Measurements from ENCODE around the gene PIEZO1. TPM values are rescaled to one million over a fixed set of nuclear protein-coding genes. Genes with fewer than 3 reads are reported as not detected.

Gene PIEZO1
- total and polyA plus RNA-seq, 8 donors, result 16.3 to 255 (median 31.8) TPM

- H3K9me3 ChIP-seq, result no peaks in the 10 kb centered on the region
- no peaks in the 10 kb centered on the region for H3K27me3 ChIP-seq
- no peak for TF ChIP-seq CTCF (IDR thresholded peaks at IDR 0.05)
- H3K36me3 ChIP-seq, result no peaks in the 10 kb centered on the region
- ATAC-seq, result no peak
- H3K4me1 ChIP-seq, result peaks cover 0 to 17% (median 5%) of the 10 kb centered on the region in 3 donors
- no peak overlapping the region for H3K27ac ChIP-seq
- FAIRE-seq, result no peak
- 93 to 97% methylated on average over 3 of the region's 3 CpGs for WGBS, 2 donors
- no peak for DNase-seq
- H3K4me3 ChIP-seq, result no peak overlapping the region
- intact Hi-C loops (cut with DNase I), result no loop called here
Measured at GRCh38 chr16:88665570-88665969, 119.5 kb downstream of the PIEZO1 start.

Small RNAs within 50 kb of the gene (microRNA-seq; reads per million reads assigned to microRNA genes)
- gene MIR4722, result 0 reads per million in 2 donors

Other genes with a start within 250 kb of the PIEZO1 start
- gene ZC3H18, start 214.8 kb downstream of the PIEZO1 start, total RNA-seq, result 10 to 100 TPM; 12.2 to 19.6 (median 16.6) TPM
- 10 to 100 TPM; 19.1 to 27.6 TPM for gene ZC3H18, start 214.8 kb downstream of the PIEZO1 start, polyA plus RNA-seq
- not detected for gene IL17C, start 146.6 kb downstream of the PIEZO1 start, total RNA-seq
- gene IL17C, start 146.6 kb downstream of the PIEZO1 start, polyA plus RNA-seq, result under 1 TPM in 1 of 2 donors, not detected in 1; 0.14 TPM
- gene CYBA, start 134.2 kb downstream of the PIEZO1 start, total RNA-seq, result 100 to 1,000 TPM in 2 of 6 donors, 10 to 100 TPM in 4; 38.0 to 135 (median 58.8) TPM
- 10 to 100 TPM; 63.3 to 85.9 TPM for gene CYBA, start 134.2 kb downstream of the PIEZO1 start, polyA plus RNA-seq
- 10 to 100 TPM; 12.7 to 20.7 (median 15.3) TPM for gene MVD, start 122.1 kb downstream of the PIEZO1 start, total RNA-seq
- gene MVD, start 122.1 kb downstream of the PIEZO1 start, polyA plus RNA-seq, result 10 to 100 TPM; 41.8 to 46.6 TPM
- 1 to 10 TPM in 1 of 6 donors, under 1 TPM in 5; 0.19 to 1.9 (median 0.69) TPM for gene SNAI3, start 98.7 kb downstream of the PIEZO1 start, total RNA-seq
- gene SNAI3, start 98.7 kb downstream of the PIEZO1 start, polyA plus RNA-seq, result 1 to 10 TPM in 1 of 2 donors, under 1 TPM in 1; 0.72 to 1.2 TPM
- 10 to 100 TPM in 4 of 6 donors, 1 to 10 TPM in 2; 9.7 to 18.0 (median 10.9) TPM for gene RNF166, start 78.8 kb downstream of the PIEZO1 start, total RNA-seq
- 10 to 100 TPM; 23.4 to 40.9 TPM for gene RNF166, start 78.8 kb downstream of the PIEZO1 start, polyA plus RNA-seq
- 10 to 100 TPM in 3 of 6 donors, 1 to 10 TPM in 3; 8.1 to 13.3 (median 10.0) TPM for gene CTU2, start 78.7 kb downstream of the PIEZO1 start, total RNA-seq
- gene CTU2, start 78.7 kb downstream of the PIEZO1 start, polyA plus RNA-seq, result 10 to 100 TPM; 20.3 to 21.9 TPM
- gene CDT1, start 18.6 kb upstream of the PIEZO1 start, total RNA-seq, result 1 to 10 TPM in 4 of 6 donors, under 1 TPM in 2; 0.12 to 1.8 (median 1.4) TPM
- gene CDT1, start 18.6 kb upstream of the PIEZO1 start, polyA plus RNA-seq, result under 1 TPM; 0.30 to 0.35 TPM
- 10 to 100 TPM; 38.8 to 85.4 (median 61.6) TPM for gene APRT, start 26.7 kb upstream of the PIEZO1 start, total RNA-seq
- 10 to 100 TPM; 82.7 to 88.2 TPM for gene APRT, start 26.7 kb upstream of the PIEZO1 start, polyA plus RNA-seq
- gene GALNS, start 71.7 kb upstream of the PIEZO1 start, total RNA-seq, result 10 to 100 TPM in 2 of 6 donors, 1 to 10 TPM in 4; 5.7 to 19.2 (median 7.2) TPM
- 10 to 100 TPM; 18.0 to 26.1 TPM for gene GALNS, start 71.7 kb upstream of the PIEZO1 start, polyA plus RNA-seq
- gene TRAPPC2L, start 71.9 kb upstream of the PIEZO1 start, total RNA-seq, result 10 to 100 TPM; 16.0 to 35.5 (median 23.0) TPM
- 10 to 100 TPM; 49.2 to 55.2 TPM for gene TRAPPC2L, start 71.9 kb upstream of the PIEZO1 start, polyA plus RNA-seq
- gene PABPN1L, start 81.4 kb upstream of the PIEZO1 start, total RNA-seq, result under 1 TPM in 3 of 6 donors, not detected in 3; 0.23 to 0.35 (median 0.24) TPM
- gene PABPN1L, start 81.4 kb upstream of the PIEZO1 start, polyA plus RNA-seq, result under 1 TPM; 0.63 to 0.65 TPM
- gene CBFA2T3, start 192.0 kb upstream of the PIEZO1 start, total RNA-seq, result 10 to 100 TPM; 16.7 to 27.0 (median 21.9) TPM
- 10 to 100 TPM in 1 of 2 donors, 1 to 10 TPM in 1; 8.7 to 24.6 TPM for gene CBFA2T3, start 192.0 kb upstream of the PIEZO1 start, polyA plus RNA-seq

Data from pancreas (tissue), 10 donors.